Endometrium (tissue), 2 donors: Measurements from ENCODE around the gene ADRM1.

Experiments
- FAIRE-seq: peaks from 2 replicates; lab custom pipeline; 2012; peaks lifted over from hg19 to GRCh38; lab: Jason Lieb, UNC
- donor health status: control.
- donor health status: control.

ADRM1 gene

GRCh38 chr20:62311832-62312661 lies 9.2 kb downstream of the ADRM1 start:
- FAIRE-seq: no peak

DNA sequence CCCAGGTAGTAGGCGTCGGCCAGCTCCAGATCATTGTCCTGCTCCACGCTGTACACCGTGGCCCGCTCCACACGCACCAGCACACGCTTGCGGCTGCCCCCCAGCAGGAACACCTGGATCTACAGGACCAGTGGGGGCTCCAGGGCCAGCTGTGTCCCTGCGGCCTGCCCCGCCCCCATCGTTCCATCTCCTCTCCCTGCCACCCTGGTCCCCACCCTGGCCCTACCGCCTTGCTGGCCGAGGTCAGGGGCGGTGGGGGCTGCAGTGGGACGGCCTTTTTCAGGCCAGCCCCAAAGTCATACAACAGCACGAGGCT lies 9.8 kb downstream of the ADRM1 start:
- no peak for FAIRE-seq

DNA sequence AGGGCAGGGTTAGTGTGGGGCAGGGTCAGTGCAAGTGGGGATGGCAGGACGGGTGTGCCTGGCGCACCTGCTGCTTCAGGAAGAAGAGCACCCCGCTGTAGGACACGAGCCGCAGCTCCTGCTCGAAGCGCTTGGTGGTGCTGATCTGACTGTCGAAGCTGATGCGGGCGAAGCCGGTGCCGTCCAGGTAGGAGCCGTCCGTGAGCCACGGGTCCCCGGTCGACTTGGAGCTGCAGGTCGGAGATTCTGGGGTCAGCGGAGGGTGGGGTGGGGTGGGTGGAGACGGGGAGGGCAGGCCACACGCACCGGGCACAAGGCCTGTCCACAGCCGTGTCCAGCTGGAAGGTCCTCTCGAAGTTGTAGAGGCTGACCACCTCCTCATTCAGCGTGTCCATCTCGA lies 10.2 kb downstream of the ADRM1 start:
- no peak for FAIRE-seq

DNA sequence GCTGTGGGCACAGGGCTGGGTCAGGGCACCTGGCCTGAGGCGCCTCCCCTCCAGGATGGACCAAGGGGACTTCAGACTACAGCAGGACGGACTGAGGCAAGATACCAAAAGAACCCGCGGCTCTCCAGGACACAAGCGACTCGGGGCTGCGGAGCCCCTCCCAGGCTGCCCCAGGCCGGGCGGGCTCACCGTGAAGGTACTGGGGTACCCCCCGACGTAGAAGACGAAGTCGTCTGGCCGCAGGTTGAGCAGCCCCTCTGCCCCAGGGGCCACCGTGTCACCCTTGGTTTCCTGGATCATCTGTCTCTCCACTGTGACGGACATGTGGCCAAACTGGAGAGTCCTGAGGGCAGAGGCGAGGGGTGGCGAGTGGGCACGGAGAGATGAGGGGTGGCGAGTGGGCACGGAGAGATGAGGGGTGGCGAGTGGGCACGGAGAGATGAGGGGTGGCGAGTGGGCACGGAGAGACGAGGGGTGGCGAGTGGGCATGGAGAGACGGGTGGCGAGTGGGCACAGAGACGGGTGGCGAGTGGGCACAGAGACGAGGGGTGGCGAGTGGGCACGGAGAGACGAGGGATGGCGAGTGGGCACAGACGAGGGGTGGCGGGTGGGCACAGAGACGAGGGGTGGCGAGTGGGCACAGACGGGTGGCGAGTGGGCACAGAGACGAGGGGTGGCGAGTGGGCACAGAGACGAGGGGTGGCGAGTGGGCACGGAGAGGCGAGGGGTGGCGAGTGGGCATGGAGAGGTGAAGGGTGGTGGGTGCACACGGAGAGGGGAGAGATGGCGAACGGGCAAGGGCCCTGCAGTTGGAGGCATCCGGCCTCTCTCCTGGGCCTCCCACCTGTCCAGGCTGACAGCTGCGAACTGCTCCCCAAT lies 10.9 kb downstream of the ADRM1 start:
- FAIRE-seq: no peak

- no peak for FAIRE-seq
Observed at GRCh38 chr20:62314339-62314638, 11.5 kb downstream of the ADRM1 start.

GRCh38 chr20:62314711-62315302 lies 12.0 kb downstream of the ADRM1 start:
- no peak for FAIRE-seq

GRCh38 chr20:62315773-62316172 lies 13.0 kb downstream of the ADRM1 start:
- FAIRE-seq: no peak

DNA sequence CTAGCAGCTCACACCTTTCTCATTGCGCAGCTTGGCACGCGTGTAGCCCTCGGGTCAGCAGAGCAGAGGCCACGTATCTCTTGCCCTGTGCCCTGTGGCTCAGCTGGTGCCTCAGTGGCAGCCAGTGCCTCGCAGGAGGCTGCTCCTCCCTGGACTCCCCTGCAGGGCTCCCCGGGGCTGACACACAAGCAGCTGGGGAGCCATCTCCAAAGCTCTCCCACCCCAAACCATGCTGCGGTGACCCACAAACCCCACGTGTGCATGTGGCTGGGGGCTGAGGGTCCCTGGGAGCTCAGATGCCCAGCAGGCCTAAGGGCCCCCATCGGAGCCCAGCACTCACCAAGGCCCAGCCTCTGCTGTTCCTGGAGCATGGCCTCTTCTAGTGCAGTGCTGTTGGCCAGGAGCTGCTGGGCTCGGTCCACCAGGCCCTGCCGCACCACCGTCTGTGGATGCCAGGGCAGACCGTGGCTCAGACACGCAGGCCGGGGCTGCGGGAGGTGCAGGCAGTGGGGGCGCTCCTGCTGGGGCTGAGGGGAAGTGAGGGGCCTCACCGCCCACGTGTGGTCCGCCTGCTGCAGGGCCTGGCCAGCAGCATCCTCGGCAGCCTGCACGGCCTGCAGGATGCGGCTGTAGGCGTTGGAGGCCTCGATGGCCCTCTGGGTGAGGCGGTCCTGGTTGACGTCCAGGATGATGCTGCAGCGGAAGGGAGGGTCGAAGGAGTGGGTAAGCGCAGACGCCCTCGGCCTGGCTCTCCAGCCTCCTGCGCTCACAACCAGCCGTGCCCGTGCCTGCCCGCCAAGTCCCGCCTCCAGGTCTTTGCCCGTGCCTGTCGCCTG lies 13.8 kb downstream of the ADRM1 start:
- no peak for FAIRE-seq

GRCh38 chr20:62317167-62317655 lies 14.4 kb downstream of the ADRM1 start:
- no peak for FAIRE-seq

- FAIRE-seq: no peak
Observed at GRCh38 chr20:62318400-62319345, 15.9 kb downstream of the ADRM1 start.

- FAIRE-seq: no peak
Observed at GRCh38 chr20:62319346-62319909, 16.6 kb downstream of the ADRM1 start.

DNA sequence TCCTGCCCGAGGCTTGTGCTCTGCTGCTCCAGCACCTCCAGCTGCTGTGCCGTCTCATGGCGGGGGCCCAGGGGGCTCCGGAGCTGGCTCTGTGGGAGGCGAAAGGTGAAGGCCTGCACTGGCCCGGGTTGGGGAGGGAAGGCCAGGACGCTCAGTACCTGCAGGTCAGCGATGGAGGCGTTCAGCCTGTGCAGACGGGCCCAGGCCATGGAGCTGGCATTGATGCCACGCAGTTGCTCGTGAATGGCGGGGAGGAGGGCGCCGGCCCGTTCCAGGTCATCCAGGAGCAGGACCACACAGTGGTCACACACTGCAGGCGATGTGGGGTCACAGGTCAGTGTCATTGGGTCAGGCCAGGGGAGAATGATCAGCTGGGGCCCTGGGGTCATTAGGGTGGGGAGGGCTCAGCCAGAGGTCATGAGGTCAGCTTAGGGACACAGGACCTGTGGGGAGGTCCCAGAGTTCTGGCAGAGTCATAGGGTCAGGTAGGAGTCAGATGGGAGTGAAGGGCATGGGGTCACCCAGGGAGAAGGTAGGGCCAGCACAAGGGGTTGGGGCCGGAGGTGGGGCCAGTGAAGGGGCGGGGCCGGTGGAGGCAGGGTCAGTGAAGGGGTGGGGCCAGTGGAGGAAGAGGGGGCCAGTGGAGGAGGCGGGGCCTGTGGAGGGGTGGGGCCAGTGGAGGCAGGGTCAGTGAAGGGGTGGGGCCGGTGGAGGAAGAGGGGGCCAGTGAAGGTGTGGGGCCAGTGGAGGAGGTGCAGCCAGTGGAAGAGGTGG lies 18.0 kb downstream of the ADRM1 start:
- FAIRE-seq: no peak

- FAIRE-seq: no peak
Observed at GRCh38 chr20:62321521-62321948, 18.7 kb downstream of the ADRM1 start.

GRCh38 chr20:62321975-62322374 lies 19.2 kb downstream of the ADRM1 start:
- FAIRE-seq: no peak

GRCh38 chr20:62322492-62323041 lies 19.8 kb downstream of the ADRM1 start:
- no peak for FAIRE-seq

GRCh38 chr20:62323146-62323979 lies 20.6 kb downstream of the ADRM1 start:
- FAIRE-seq: no peak

GRCh38 chr20:62323980-62324906 lies 21.4 kb downstream of the ADRM1 start:
- FAIRE-seq: no peak
